GM18519 (cell line): ENCODE data around the gene PGA5.

Experiments
- ATAC-seq: cut with Tn5 transposase; IDR thresholded peaks from one replicate; pipeline ENCODE4 v1.9.1; 2021; ENCODE audit warnings: mild to moderate bottlenecking, moderate library complexity; ENCODE audit not compliant: unreplicated experiment, low FRiP score

Gene PGA5

DNA sequence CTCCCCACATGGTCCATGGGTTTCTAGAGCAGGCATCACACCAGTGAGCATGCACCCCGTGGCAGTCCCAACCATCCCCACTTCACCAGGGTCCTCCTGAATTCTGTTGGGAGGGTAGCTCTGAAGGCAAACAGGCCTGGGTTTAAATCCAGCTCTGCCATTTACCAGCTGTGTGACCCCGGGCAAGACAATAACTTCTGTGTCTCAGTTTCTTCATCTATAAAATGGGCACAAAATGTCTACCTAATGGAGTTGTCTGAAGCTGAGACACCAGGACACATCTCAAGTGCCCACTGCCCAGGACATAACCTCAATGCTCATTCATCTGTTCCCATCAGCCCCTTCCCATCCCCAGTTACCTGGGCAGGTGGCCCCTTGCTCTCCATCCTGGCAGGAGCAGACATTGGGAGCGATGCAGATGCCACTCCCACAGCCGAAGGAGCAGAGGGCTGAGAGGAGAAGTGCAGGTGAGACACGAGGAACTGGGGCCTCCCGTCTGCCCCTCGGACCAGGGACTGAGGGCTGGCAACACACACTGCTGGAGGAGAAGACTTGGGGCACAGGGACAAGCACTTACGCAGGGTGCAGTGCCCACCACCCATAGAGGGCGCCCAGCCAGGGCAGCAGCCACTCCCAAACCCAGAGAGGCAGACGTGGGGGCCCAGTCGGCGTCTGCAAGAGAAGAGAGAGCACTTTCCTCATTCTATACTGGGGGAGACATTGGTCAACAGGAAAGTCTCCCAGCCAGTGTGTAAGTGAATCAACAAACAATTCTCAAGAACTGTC is 50.1 kb downstream of the PGA5 start:
- ATAC-seq, result no peak

DNA sequence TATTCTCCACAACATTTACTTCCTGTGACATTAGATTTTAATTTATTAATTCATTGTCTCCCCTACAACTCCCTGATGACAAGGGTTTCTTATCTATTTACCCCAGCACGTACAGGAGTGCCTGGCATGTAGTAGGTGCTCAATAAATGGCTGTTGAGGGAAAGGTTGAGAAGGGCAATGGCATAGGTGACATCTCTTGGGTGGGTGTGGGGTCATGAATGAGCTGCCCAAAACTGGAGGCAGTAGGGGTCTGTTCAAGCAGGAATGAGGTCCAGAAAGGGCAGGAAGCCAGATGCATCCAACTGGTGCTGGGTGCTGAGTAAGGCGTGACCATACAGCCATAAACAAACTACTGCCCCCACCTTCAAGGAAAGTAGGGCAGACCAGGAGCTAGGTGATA is 51.4 kb downstream of the PGA5 start:
- no peak for ATAC-seq

DNA sequence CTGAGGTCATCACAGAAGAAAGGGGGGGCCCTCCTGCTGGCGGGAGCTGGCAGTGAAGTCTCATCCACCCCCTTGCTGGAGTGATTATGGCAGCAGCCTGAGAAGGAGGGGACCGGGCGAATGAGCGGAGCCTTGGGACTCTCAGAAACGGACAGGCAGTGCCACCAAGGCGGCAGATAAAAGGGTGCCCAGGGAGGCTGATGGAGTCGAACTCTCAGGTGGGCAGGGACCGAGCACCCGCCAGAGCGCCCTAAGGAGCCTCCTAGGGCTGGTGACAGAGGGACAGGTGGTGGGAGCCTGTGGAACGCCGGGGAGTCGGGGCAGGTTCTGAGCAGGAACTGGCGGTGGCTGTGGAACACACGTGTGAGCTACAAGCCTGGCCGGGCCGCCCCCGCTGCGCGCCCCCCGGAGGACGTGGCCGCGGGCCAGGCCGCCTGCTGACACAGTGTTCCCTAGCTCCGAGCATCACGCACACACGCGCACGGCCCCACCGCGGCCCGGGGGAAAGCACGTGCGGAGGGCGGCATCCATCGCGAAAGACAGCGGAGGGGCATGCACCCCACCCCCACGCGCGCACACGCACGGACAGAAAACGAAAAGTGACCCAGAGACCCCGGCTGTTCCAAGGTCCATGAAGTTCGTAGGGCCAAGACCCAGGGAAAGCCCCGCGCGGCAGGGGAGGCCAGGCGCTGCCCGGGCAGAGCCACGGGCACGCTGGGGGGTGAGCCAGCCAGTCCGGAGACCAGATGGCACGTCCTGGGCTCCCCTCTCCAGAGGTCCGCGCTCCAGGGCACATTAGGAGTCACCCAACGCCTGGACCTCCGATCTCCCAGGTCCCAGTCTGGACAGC is 53.1 kb downstream of the PGA5 start:
- no peak for ATAC-seq

DNA sequence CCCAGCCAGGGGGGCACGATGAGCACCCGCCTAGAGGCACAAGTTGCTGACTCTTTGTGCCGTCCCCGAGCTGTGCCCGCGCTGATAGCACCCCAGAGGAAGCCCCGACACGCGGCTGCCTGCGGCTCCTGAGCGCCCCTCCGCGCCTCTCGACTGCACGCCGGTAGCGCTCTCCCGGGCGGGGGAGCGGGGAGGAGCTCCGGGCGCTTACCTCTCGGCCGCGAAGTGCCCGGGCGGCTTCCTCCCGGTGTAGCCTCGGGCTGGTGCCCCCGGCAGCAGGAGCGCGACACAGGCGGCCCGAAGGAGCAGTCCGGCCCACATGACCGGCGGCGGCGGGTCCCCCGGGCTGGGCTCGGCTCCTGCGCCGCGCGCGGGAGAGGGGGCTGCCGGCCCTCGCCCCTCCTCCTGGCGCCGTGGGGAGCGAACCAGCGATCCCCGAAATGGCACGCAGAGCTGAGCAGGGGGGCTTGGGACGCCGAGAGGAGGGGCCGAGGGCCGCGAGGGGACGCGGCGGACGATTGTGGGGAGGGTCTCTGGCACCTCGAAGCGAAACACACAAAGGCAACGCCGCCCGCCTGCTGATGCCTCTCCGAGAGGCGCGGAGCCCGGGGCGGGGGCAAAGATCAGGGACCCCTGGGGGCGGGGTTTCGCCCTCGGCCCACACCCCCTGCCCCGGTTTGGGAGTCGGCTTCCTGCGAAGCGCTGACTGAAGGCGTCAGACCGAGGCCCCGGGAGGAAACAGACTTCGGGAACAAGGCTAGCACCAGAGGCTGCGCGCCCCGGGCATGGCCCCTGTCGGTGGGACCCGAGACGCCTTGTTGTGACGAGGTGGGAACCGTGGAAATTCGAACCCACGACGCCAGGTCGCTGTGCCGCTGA is 54.0 kb downstream of the PGA5 start, which contains the start of gene VWCE:
Gene VWCE (minus strand): TSS at position 600 of the 879 bp plus-strand sequence. CDS start 279 bp downstream, at position 321.
- ATAC-seq, result no peak

DNA sequence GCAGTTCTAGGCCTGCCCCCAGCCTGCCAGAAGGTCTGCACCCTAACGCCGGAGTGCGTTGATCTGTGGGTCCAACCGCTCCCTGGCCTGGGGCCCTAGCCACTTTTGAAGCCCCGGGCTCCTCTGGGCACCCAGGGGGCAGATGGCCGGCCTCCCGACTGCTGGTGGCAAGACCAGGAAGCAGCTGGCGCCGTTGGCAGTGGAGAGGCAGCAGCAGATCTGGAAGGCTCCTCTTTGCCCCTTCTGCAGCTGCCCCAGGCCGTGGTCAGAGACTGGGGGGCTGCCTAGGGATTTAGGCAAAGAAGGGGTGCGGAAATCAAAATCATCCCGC is 54.6 kb downstream of the PGA5 start:
- ATAC-seq, result no peak

DNA sequence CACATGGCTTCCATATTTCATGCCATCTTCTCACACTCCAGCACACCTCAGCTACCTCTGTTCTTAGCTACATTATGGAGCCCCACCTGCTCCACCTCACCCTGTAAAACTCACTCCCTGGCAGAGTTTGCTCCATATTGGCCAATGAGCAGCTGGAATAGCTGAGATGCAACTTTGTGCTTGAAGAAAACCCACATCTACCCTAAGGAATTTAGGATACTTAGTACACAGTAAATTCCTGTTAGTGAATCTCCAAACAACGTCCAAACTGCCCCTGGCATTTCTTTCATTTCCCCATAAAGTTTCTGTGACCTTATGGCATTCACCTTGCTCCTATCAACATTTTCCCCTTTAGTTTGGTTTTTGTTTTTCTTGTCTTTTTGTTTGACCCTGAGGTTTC is 56.4 kb downstream of the PGA5 start:
- no peak for ATAC-seq

DNA sequence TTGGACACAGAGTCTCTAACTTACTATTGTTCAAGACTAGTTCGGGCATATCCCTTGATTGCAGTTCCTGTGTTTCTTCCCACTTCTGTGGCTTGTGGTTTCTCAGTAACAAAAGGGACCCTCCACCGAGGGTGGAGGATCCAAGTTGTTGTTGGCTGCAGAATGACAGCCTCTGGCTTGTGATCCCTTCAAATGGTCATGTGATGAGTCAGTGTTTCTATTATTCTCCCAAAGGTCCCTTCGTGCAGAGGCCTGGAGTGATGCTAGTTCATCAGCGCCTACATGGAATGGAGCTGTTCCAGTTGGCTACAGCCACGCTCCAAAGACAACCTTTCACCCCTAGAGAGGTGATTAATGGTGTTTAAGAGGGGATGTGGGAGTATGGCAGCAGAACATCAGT is 56.8 kb downstream of the PGA5 start:
- no peak for ATAC-seq

DNA sequence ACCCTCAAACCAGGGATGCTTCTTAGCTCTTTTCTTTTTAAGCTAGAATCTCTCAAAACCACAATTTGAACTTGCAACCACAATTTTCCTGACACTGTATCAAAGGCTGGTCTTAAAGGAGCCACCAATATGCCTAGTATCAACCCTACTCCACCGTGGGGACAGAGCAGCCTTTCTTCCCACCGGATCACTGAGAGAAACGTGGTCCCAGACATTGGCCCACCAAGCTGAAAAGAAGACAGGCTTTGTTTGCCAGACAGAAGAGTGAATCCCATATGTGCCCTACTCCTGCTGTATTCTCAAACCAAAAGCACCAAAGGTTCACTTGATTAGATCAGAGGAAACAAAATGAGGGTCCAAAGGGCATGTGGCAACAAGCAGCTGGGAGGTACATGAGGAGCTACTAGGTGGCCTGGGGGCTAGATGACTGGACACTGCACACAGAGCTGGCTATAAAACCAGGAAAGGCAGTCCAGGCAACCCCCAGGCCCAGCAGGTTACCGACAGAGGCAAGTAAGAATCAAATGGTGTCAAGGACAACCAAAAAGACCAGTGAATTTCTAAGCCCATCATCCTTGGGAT is 57.8 kb downstream of the PGA5 start:
- no peak for ATAC-seq
